GM10248 (cell line): ENCODE measurements around the gene LSAMP.

Experiments
- CTCF ChIA-PET: fragments of 300-600 bp; sonication (Branson Sonifier 250); formaldehyde crosslinking; extraction: SDS; loops from one replicate; lab custom pipeline; 2021; ENCODE audit warnings: antibody characterized with exemption; lab: Yijun Ruan, JAX
- POLR2A ChIA-PET: fragments of 350-650 bp; sonication (Branson Sonifier 250); formaldehyde crosslinking; extraction: SDS; loops from one replicate; lab custom pipeline; 2020; ENCODE audit warnings: antibody characterized with exemption; lab: Yijun Ruan, JAX
- DNase-seq: peaks from one replicate; pipeline ENCODE4 v3.0.0; 2012; ENCODE audit errors: extremely low spot score
- TF ChIP-seq, protein P1 (sequence below): IDR thresholded peaks from 2 replicates; pipeline ENCODE4 v1.5.1; 2012; ENCODE audit warnings: mild to moderate bottlenecking, low read depth; ENCODE audit errors: extremely low read depth, missing control alignments, control extremely low read depth

The LSAMP gene

DNA sequence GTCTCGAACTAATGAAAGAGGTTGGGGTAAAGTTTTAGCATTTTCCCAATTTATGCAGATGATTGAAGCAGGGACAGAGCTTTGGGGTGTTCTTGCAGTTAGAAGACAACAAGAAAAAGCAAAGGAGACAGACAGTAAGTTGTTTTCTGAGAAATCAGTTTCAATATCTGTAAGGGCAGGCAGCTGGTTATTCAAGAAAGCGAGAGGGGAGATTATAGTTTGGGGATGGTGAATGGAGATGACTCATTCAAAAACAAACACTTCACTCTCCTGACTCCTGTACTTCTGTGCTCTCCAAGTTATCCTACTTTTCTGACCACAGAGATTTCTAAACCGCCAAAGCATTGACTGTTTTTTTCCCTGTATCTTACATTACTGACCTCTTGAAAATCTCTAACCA, 469.9 kb downstream of the LSAMP start:
- peak; percentile 14 for DNase-seq
- CTCF ChIA-PET = interaction anchor here (1.3 to 2.8 kb wide), 3 partner anchors 12 to 19 kb away, joined by 3 to 11 read pairs (median 5); no protein-coding TSS in a partner anchor
- POLR2A ChIA-PET = no interaction called here

DNA sequence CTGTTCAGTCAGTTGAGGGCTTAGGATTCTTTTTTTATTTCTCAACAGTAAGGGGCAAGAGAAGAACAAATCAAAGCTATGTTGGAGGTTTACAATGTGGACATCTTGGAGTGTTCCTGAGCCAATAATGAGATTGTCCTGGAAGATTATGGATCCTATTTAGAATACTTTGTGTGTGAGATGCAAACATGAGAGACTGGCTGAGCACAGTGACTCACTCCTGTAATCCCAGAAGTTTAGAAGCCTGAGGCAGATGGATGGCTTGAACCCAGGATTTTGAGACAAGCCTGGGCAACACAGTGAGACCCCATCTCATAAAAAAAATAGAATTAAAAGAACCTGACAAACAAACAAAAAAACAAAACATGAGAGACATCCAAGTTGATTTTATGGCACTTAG, 470.3 kb downstream of the LSAMP start:
- TF ChIP-seq, protein P1, sequence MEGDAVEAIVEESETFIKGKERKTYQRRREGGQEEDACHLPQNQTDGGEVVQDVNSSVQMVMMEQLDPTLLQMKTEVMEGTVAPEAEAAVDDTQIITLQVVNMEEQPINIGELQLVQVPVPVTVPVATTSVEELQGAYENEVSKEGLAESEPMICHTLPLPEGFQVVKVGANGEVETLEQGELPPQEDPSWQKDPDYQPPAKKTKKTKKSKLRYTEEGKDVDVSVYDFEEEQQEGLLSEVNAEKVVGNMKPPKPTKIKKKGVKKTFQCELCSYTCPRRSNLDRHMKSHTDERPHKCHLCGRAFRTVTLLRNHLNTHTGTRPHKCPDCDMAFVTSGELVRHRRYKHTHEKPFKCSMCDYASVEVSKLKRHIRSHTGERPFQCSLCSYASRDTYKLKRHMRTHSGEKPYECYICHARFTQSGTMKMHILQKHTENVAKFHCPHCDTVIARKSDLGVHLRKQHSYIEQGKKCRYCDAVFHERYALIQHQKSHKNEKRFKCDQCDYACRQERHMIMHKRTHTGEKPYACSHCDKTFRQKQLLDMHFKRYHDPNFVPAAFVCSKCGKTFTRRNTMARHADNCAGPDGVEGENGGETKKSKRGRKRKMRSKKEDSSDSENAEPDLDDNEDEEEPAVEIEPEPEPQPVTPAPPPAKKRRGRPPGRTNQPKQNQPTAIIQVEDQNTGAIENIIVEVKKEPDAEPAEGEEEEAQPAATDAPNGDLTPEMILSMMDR = no peak
- ChIA-PET POLR2A (no interaction called here), CTCF (interaction anchor here (1.0 to 2.8 kb wide), 4 partner anchors 12 to 35 kb away, joined by 3 to 11 read pairs (median 4); no protein-coding TSS in a partner anchor)
- no peak for DNase-seq

More for the DNA sequence above, 469.9 kb downstream of the LSAMP start:
- TF ChIP-seq, protein P1 = no peak

DNA sequence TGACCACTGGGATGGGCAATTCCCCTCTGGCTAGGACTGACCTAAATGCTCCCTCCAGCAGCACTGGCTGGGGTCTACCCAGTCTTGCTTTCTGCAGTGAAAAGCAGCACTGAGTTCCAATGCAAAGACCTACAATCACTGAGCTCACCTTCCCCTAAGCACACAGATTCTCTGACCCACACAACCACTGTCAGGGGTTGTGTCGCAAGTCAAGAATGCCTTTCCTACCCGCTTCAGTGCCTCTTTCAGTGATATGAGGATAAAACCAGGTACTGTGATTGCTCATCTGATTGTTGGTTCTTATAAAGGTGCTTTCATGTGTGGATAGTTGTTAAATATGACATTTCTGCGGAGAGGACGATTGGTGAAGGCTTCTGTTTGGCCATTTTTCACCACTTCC, 476.4 kb downstream of the LSAMP start:
- ChIA-PET CTCF (interaction anchor here (1.7 to 1.8 kb wide), 2 partner anchors 16 to 19 kb away, joined by 4 to 7 read pairs; no protein-coding TSS in a partner anchor), POLR2A (no interaction called here)
- TF ChIP-seq, protein P1 = no peak
- DNase-seq = no peak

DNA sequence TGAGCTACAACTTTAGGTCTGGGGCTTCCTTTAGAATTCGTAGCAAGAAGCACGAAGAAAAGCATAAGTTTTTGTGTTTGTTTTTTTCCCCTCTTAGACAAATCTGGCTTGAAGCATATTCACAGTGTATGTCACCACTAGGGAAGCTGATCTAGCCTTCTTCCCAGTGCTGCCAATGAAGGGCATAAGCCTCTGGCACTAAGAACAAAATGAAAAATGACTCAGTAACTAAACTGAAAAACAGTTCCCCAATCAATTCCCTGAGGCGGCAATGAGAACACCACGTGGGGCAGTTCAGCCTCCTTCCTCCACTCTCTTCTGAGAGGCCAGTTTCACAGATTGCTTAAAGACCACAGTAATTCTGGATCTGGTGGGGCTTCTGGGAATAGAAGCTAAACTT, 483.9 kb downstream of the LSAMP start:
- TF ChIP-seq, protein P1 = no peak
- ChIA-PET CTCF (interaction anchor here (1.2 to 3.9 kb wide), 5 partner anchors 10 to 31 kb away, joined by 3 to 11 read pairs (median 4); no protein-coding TSS in a partner anchor), POLR2A (no interaction called here)
- no peak for DNase-seq

DNA sequence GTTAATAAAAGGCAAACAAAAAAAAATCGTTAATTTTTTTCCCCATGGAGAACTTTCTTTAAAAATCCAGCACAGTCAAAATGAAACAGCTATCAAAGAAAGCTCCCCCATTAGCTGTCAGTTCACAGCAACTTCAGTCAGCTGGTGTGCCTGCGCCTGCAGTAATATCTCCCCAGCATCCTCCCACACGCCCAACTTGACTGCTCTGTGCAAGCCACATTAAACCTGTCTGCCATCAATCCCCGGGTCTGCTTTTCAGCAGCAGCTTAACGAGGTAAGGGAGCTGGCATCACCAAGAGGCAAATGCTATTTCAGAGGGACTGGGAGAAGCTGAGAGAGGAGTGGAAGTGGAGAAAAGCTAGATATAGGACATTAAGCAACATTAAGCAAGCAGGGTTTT, 484.5 kb downstream of the LSAMP start:
- peak; percentile 23 for DNase-seq
- TF ChIP-seq, protein P1 = no peak
- CTCF ChIA-PET = interaction anchor here (1.2 to 3.9 kb wide), 5 partner anchors 11 to 32 kb away, joined by 3 to 11 read pairs (median 4); no protein-coding TSS in a partner anchor
- POLR2A ChIA-PET = no interaction called here

DNA sequence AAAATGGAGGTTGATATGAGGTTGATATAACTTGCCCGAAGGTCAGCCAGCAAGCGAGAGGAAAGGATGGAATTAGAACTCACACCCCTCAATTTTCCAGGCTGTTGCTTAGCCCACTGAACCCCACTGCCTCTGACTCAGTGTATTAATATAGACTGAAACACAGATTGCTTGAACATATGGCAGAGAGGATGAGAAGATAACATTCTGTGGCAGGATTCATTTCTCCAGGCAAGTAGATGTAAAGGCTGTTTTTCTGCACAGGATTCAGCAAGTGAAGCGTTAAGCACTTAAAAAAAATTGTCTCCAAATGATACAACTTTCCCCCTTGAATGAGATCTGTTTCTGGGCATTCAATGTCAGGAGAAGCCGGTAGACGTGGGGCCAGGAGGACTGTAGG, 486.8 kb downstream of the LSAMP start:
- no peak for DNase-seq
- ChIA-PET CTCF (no interaction called here), POLR2A (no interaction called here)
- TF ChIP-seq, protein P1 = no peak
